Measurements from ENCODE around the gene LRRC9. TPM values are rescaled to one million over a fixed set of nuclear protein-coding genes. Genes with fewer than 3 reads are reported as not detected.

LRRC9 gene
- polyA plus RNA-seq, 3 donors, result not detected

DNA sequence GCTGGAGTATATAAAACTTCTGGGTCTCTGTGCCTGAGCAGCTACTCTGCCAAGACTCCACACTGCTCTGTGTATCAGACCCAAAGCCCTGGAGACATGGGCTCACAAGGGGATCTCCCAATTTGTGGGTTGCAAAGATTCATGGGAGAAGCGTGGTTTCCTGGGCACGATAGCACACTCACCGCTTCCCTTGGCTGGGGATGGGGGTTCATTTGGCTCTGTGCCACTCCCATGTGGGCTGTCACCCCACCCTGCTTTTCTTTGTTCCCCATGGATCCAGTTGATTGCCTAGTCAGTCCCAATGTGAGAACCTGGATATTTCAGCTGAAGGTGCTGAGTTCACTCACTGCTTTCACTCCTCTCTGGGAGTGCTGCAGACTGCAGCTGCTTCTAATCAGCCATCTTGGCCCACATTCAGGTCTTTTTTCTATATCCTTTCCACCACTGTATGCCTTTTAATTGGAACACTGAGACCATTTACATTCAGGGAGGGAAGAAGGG lies 131.8 kb downstream of the LRRC9 start:
- H4K20me1 ChIP-seq (ENCODE audit: insufficient read depth, low read length), result no peaks in the 10 kb centered on the region
- no CpG with 5 or more reads among the region's 3 CpGs for WGBS (ENCODE audit: insufficient coverage)

DNA sequence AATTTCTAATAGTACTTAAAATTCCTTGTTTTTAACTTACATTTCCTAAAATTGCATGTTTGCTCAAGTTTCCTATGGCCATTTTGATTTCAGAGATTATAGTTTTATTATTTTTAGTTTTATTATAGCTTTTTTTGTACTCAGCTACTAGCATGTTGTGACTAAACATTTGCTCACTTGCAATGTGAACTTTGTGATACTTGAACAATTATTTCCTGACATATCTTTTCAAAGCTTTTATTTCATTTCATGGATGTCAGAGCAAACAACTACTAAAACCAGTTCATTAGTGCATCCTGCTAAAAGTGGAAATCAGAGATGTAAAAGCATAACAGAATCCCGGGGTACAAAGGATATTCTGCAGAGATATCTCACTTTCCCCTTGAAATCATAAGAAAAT lies 138.1 kb downstream of the LRRC9 start:
- H4K20me1 ChIP-seq (ENCODE audit: insufficient read depth, low read length), result no peaks in the 10 kb centered on the region
- Mint-ChIP-seq H3K36me3 (no peaks in the 10 kb centered on the region), H3K9me3 (no peaks in the 10 kb centered on the region), H3K4me1 (no peaks in the 10 kb centered on the region), H3K4me3 (no peak overlapping the region), H3K27me3 (ENCODE audit: low read depth in 3 of 3) (peaks cover 0 to 4% (median 0%) of the 10 kb centered on the region in 3 donors), H3K27ac (no peak overlapping the region)
- H3K27ac ChIP-seq (ENCODE audit: low read depth in 1 of 2, low read length in 2 of 2), result no peak overlapping the region
- no peak for DNase-seq
- no peaks in the 10 kb centered on the region for H3K4me1 ChIP-seq (ENCODE audit: control insufficient read depth in 1 of 2, insufficient read depth in 2 of 2, low read length in 2 of 2)
- WGBS (ENCODE audit: insufficient coverage), result no CpG with 5 or more reads among the region's 1 CpG
- TF ChIP-seq, protein P1, sequence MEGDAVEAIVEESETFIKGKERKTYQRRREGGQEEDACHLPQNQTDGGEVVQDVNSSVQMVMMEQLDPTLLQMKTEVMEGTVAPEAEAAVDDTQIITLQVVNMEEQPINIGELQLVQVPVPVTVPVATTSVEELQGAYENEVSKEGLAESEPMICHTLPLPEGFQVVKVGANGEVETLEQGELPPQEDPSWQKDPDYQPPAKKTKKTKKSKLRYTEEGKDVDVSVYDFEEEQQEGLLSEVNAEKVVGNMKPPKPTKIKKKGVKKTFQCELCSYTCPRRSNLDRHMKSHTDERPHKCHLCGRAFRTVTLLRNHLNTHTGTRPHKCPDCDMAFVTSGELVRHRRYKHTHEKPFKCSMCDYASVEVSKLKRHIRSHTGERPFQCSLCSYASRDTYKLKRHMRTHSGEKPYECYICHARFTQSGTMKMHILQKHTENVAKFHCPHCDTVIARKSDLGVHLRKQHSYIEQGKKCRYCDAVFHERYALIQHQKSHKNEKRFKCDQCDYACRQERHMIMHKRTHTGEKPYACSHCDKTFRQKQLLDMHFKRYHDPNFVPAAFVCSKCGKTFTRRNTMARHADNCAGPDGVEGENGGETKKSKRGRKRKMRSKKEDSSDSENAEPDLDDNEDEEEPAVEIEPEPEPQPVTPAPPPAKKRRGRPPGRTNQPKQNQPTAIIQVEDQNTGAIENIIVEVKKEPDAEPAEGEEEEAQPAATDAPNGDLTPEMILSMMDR (IDR thresholded peaks at IDR 0.05), result no peak
- no peak overlapping the region for H2AFZ ChIP-seq (ENCODE audit: insufficient read depth, low read depth, low read length, poor library complexity, severe bottlenecking)
- no peaks in the 10 kb centered on the region for H3K27me3 ChIP-seq (ENCODE audit: control insufficient read depth in 2 of 2, insufficient read depth in 2 of 2, low read length in 2 of 2)
- intact Hi-C loops (cut with micrococcal nuclease), result no loop called here
- H3K36me3 ChIP-seq (replicated peaks in 1 of 2; ENCODE audit: control insufficient read depth in 1 of 2, insufficient read depth in 2 of 2, low read length in 2 of 2), result no peaks in the 10 kb centered on the region
- H3K4me3 ChIP-seq (replicated peaks in 1 of 3; ENCODE audit: low read depth in 2 of 3, low read length in 3 of 3), result no peak overlapping the region
- H3K79me2 ChIP-seq (ENCODE audit: insufficient read depth, low read length), result no peaks in the 10 kb centered on the region
- H3K9me3 ChIP-seq (replicated peaks in 1 of 2; ENCODE audit: control insufficient read depth in 1 of 2, insufficient read depth in 1 of 2, low read length in 2 of 2), result no peaks in the 10 kb centered on the region
- no peak overlapping the region for H3K4me2 ChIP-seq (replicated peaks; ENCODE audit: extremely low read depth, low read length, poor library complexity, severe bottlenecking)
- H3K9ac ChIP-seq (ENCODE audit: insufficient read depth, low read length, poor library complexity, severe bottlenecking), result no peak overlapping the region

More for the DNA sequence above, 131.8 kb downstream of the LRRC9 start:
- H3K9me3 ChIP-seq (replicated peaks in 1 of 2; ENCODE audit: control insufficient read depth in 1 of 2, insufficient read depth in 1 of 2, low read length in 2 of 2), result no peaks in the 10 kb centered on the region
- no peak overlapping the region for H2AFZ ChIP-seq (ENCODE audit: insufficient read depth, low read depth, low read length, poor library complexity, severe bottlenecking)
- intact Hi-C loops (cut with micrococcal nuclease), result no loop called here
- no peaks in the 10 kb centered on the region for H3K4me1 ChIP-seq (ENCODE audit: control insufficient read depth in 1 of 2, insufficient read depth in 2 of 2, low read length in 2 of 2)
- H3K27ac ChIP-seq (ENCODE audit: low read depth in 1 of 2, low read length in 2 of 2), result no peak overlapping the region
- no peaks in the 10 kb centered on the region for H3K27me3 ChIP-seq (ENCODE audit: control insufficient read depth in 2 of 2, insufficient read depth in 2 of 2, low read length in 2 of 2)
- H3K9ac ChIP-seq (ENCODE audit: insufficient read depth, low read length, poor library complexity, severe bottlenecking), result no peak overlapping the region
- Mint-ChIP-seq H3K27me3 (ENCODE audit: low read depth in 3 of 3) (peaks cover 2 to 5% (median 3%) of the 10 kb centered on the region in 3 donors), H3K4me3 (no peak overlapping the region), H3K4me1 (peaks cover 3% of the 10 kb centered on the region), H3K27ac (no peak overlapping the region), H3K36me3 (no peaks in the 10 kb centered on the region), H3K9me3 (peaks cover 2 to 5% (median 4%) of the 10 kb centered on the region in 7 donors)
- no peak overlapping the region for H3K4me2 ChIP-seq (replicated peaks; ENCODE audit: extremely low read depth, low read length, poor library complexity, severe bottlenecking)
- H3K79me2 ChIP-seq (ENCODE audit: insufficient read depth, low read length), result no peaks in the 10 kb centered on the region
- no peak for DNase-seq
- H3K36me3 ChIP-seq (replicated peaks in 1 of 2; ENCODE audit: control insufficient read depth in 1 of 2, insufficient read depth in 2 of 2, low read length in 2 of 2), result no peaks in the 10 kb centered on the region
- TF ChIP-seq, protein P1 (IDR thresholded peaks at IDR 0.05), result no peak
- H3K4me3 ChIP-seq (replicated peaks in 1 of 3; ENCODE audit: low read depth in 2 of 3, low read length in 3 of 3), result no peak overlapping the region

Measured in CD14-positive monocyte (primary cell).